ENCODE measurements around the gene RNF207.

RNF207 gene

DNA sequence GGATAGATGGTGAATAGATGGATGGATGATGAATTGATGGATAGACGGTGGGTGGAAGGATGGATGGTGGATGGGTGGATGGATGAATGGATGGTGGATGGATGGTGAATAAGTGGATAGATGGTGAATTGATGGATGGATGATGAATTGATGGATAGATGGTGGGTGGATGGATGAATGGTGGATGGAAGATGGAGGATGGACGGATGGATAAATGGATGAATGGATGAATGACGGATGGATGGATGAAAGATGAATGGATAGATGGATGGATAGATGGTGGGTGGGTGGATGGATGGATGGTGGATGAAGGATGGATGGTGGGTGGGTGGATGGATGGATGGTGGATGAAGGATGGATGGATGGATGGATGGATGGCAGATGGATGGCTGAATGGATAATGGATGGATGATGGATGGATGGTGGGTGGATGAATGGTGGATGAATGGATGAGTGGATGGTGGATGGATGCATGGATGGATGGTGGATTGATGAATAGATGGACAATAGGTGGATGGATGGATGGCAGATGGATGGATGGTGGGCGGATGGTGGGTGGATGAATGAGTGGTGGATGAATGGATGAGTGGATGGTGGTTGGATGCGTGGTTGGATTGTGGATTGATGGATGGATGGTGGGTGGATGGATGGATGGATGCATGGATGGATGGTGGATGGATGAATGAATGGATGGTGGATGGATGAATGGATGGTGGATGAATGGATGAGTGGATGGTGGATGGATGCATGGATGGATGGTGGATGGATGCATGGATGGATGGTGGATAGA lies 31.1 kb upstream of the RNF207 start:
- no peak overlapping the region for H3K4me3 ChIP-seq (ENCODE audit: low read depth in 1 of 2, low read length in 2 of 2)
- no peak overlapping the region for H3K9ac ChIP-seq (ENCODE audit: low read depth in 1 of 2, low read length in 2 of 2)
- H3K4me1 ChIP-seq (ENCODE audit: control insufficient read depth in 1 of 2, insufficient read depth in 2 of 2, low read length in 2 of 2), result peaks cover 0 to 4% of the 10 kb centered on the region in 2 donors
- no peaks in the 10 kb centered on the region for H3K36me3 ChIP-seq (ENCODE audit: control insufficient read depth in 1 of 2, insufficient read depth in 2 of 2, low read length in 2 of 2)
- H3K9me3 ChIP-seq (ENCODE audit: control insufficient read depth in 1 of 2, low read length in 2 of 2), result no peaks in the 10 kb centered on the region
- H3K27me3 ChIP-seq (ENCODE audit: control insufficient read depth in 1 of 2, insufficient read depth in 2 of 2, low read length in 2 of 2), result peaks cover 22 to 39% of the 10 kb centered on the region in 2 donors
- H3K27ac ChIP-seq (ENCODE audit: low read depth, low read length), result no peak overlapping the region

GRCh38 chr1:6175411-6175828 lies 30.5 kb upstream of the RNF207 start:
- Histone ChIP-seq H3K9me3 (ENCODE audit: control insufficient read depth in 1 of 2, low read length in 2 of 2) (no peaks in the 10 kb centered on the region), H3K36me3 (ENCODE audit: control insufficient read depth in 1 of 2, insufficient read depth in 2 of 2, low read length in 2 of 2) (no peaks in the 10 kb centered on the region), H3K27me3 (ENCODE audit: control insufficient read depth in 1 of 2, insufficient read depth in 2 of 2, low read length in 2 of 2) (peaks cover 22 to 39% of the 10 kb centered on the region in 2 donors), H3K9ac (ENCODE audit: low read depth in 1 of 2, low read length in 2 of 2) (no peak overlapping the region), H3K27ac (ENCODE audit: low read depth, low read length) (no peak overlapping the region), H3K4me1 (ENCODE audit: control insufficient read depth in 1 of 2, insufficient read depth in 2 of 2, low read length in 2 of 2) (peaks cover 0 to 4% of the 10 kb centered on the region in 2 donors), H3K4me3 (ENCODE audit: low read depth in 1 of 2, low read length in 2 of 2) (no peak overlapping the region)

DNA sequence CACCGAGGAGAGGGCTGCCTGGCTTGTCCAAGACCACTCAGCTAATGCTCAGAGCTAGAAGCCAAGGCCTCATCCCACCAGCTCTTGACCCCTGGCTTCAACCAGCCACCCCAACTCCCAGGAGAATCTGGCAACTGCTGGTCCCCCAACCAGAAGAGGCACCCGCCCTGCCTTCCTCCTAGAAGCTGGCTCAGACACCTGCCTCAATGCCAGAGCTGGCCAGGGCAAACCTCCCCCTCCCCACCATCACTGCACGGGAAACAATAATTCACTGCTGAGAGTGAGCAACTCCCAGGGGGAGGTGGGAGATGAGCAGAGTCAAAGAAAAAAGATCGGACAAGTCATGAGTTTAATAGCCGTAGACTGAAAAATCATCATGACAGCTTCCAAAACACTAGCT lies 29.1 kb upstream of the RNF207 start:
- Histone ChIP-seq H3K4me1 (ENCODE audit: control insufficient read depth in 1 of 2, insufficient read depth in 2 of 2, low read length in 2 of 2) (peaks cover 0 to 4% of the 10 kb centered on the region in 2 donors), H3K27me3 (ENCODE audit: control insufficient read depth in 1 of 2, insufficient read depth in 2 of 2, low read length in 2 of 2) (peaks cover 34 to 42% of the 10 kb centered on the region in 2 donors), H3K4me3 (ENCODE audit: low read depth in 1 of 2, low read length in 2 of 2) (no peak overlapping the region), H3K9me3 (ENCODE audit: control insufficient read depth in 1 of 2, low read length in 2 of 2) (no peaks in the 10 kb centered on the region), H3K27ac (ENCODE audit: low read depth, low read length) (no peak overlapping the region), H3K36me3 (ENCODE audit: control insufficient read depth in 1 of 2, insufficient read depth in 2 of 2, low read length in 2 of 2) (no peaks in the 10 kb centered on the region), H3K9ac (ENCODE audit: low read depth in 1 of 2, low read length in 2 of 2) (no peak overlapping the region)

DNA sequence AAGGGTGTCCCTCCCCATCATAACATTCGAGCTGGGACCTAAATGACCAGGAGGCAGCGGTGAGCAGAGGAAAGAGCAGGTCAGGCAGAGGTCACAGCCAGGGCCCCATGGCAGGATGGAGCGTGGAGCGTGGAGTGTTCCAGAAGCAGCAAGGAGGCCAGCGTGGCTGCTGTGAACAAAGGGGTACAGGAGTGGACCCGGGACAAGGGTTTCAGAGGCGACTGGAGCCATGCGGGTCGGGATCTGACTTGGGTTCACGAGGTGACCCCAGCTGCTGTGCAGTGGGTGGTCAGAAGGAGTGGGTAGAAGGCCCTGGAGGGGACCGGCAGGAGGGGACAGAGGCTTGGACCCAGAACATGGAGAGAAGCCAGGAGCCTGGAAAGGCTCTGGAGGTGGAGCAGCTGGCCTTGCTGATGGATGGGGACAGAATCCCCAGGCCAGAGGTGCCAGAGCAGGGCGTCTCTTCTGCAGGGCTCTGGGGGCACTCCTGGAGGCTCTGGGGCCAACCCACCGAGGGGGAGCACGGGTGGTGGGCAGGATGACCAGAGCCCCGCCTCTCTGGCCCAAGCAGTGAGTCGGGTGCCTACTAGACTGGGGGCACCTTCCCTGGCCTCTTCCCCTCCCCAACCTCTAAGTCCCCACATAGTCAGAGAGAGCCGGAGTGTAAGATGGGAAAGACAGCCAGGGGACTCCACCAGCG lies 28.1 kb upstream of the RNF207 start:
- Histone ChIP-seq H3K4me3 (ENCODE audit: low read depth in 1 of 2, low read length in 2 of 2) (no peak overlapping the region), H3K27me3 (ENCODE audit: control insufficient read depth in 1 of 2, insufficient read depth in 2 of 2, low read length in 2 of 2) (peaks cover 34 to 40% of the 10 kb centered on the region in 2 donors), H3K9me3 (ENCODE audit: control insufficient read depth in 1 of 2, low read length in 2 of 2) (no peaks in the 10 kb centered on the region), H3K9ac (ENCODE audit: low read depth in 1 of 2, low read length in 2 of 2) (no peak overlapping the region), H3K27ac (ENCODE audit: low read depth, low read length) (no peak overlapping the region), H3K36me3 (ENCODE audit: control insufficient read depth in 1 of 2, insufficient read depth in 2 of 2, low read length in 2 of 2) (no peaks in the 10 kb centered on the region), H3K4me1 (ENCODE audit: control insufficient read depth in 1 of 2, insufficient read depth in 2 of 2, low read length in 2 of 2) (peaks cover 0 to 4% of the 10 kb centered on the region in 2 donors)

GRCh38 chr1:6178751-6179563 lies 27.0 kb upstream of the RNF207 start:
- no peak overlapping the region for H3K27ac ChIP-seq (ENCODE audit: low read depth, low read length)
- no peaks in the 10 kb centered on the region for H3K9me3 ChIP-seq (ENCODE audit: control insufficient read depth in 1 of 2, low read length in 2 of 2)
- peaks cover 0 to 4% of the 10 kb centered on the region in 2 donors for H3K4me1 ChIP-seq (ENCODE audit: control insufficient read depth in 1 of 2, insufficient read depth in 2 of 2, low read length in 2 of 2)
- peaks cover 34 to 40% of the 10 kb centered on the region in 2 donors for H3K27me3 ChIP-seq (ENCODE audit: control insufficient read depth in 1 of 2, insufficient read depth in 2 of 2, low read length in 2 of 2)
- no peak overlapping the region for H3K4me3 ChIP-seq (ENCODE audit: low read depth in 1 of 2, low read length in 2 of 2)
- H3K9ac ChIP-seq (ENCODE audit: low read depth in 1 of 2, low read length in 2 of 2), result no peak overlapping the region
- no peaks in the 10 kb centered on the region for H3K36me3 ChIP-seq (ENCODE audit: control insufficient read depth in 1 of 2, insufficient read depth in 2 of 2, low read length in 2 of 2)

GRCh38 chr1:6179564-6180175 lies 26.2 kb upstream of the RNF207 start:
- H3K4me1 ChIP-seq (ENCODE audit: control insufficient read depth in 1 of 2, insufficient read depth in 2 of 2, low read length in 2 of 2), result peaks cover 0 to 4% of the 10 kb centered on the region in 2 donors
- no peaks in the 10 kb centered on the region for H3K36me3 ChIP-seq (ENCODE audit: control insufficient read depth in 1 of 2, insufficient read depth in 2 of 2, low read length in 2 of 2)
- peaks cover 34 to 40% of the 10 kb centered on the region in 2 donors for H3K27me3 ChIP-seq (ENCODE audit: control insufficient read depth in 1 of 2, insufficient read depth in 2 of 2, low read length in 2 of 2)
- H3K27ac ChIP-seq (ENCODE audit: low read depth, low read length), result no peak overlapping the region
- no peak overlapping the region for H3K9ac ChIP-seq (ENCODE audit: low read depth in 1 of 2, low read length in 2 of 2)
- no peak overlapping the region for H3K4me3 ChIP-seq (ENCODE audit: low read depth in 1 of 2, low read length in 2 of 2)
- H3K9me3 ChIP-seq (ENCODE audit: control insufficient read depth in 1 of 2, low read length in 2 of 2), result no peaks in the 10 kb centered on the region

- peaks cover 34 to 40% of the 10 kb centered on the region in 2 donors for H3K27me3 ChIP-seq (ENCODE audit: control insufficient read depth in 1 of 2, insufficient read depth in 2 of 2, low read length in 2 of 2)
- H3K9ac ChIP-seq (ENCODE audit: low read depth in 1 of 2, low read length in 2 of 2), result no peak within 1 kb of the TSS
- H3K9me3 ChIP-seq (ENCODE audit: control insufficient read depth in 1 of 2, low read length in 2 of 2), result no peaks in the 10 kb centered on the region
- peaks cover 1 to 3% of the 10 kb centered on the region in 2 donors for H3K36me3 ChIP-seq (ENCODE audit: control insufficient read depth in 1 of 2, insufficient read depth in 2 of 2, low read length in 2 of 2)
- H3K27ac ChIP-seq (ENCODE audit: low read depth, low read length), result no peak within 1 kb of the TSS
- no peak within 1 kb of the TSS for H3K4me3 ChIP-seq (ENCODE audit: low read depth in 1 of 2, low read length in 2 of 2)
- peaks cover 0 to 4% of the 10 kb centered on the region in 2 donors for H3K4me1 ChIP-seq (ENCODE audit: control insufficient read depth in 1 of 2, insufficient read depth in 2 of 2, low read length in 2 of 2)
These were observed 25.6 kb upstream of the RNF207 start, which contains the start of gene CHD5 for GRCh38 chr1:6180268-6180706. Gene CHD5, minus strand, starts transcription at chr1:6180321. Its CDS starts 298 bp downstream, at chr1:6180023.

DNA sequence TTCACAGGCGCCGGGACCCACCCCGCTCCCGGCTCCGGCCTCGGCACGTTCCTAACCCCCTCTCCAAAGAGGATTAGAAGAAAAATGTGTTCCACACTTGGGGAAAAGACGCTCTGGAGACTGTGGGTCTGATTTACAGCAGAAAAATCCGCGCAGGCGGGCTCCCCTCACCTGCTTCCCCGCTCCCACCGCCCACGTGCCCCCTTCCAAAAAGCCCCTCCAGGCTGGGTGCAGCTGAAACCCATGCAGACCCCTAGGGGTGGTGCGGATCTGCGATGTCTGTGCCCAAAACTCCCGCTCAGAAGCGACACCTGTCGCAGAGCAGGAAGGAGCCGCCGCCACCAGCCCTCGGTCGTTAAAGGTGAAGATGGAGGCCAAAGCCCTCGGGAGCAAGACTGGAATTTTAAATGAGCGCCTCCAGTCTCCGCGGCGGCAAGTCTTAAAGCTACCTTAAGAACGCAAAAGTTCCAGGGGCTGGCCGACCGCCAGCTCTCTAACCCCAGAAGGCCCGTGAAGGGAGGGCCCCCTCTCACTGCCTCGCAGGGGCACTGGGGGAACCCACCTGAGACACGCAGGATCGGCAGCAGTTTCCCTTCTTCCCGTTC lies 25.1 kb upstream of the RNF207 start:
- Histone ChIP-seq H3K4me3 (ENCODE audit: low read depth in 1 of 2, low read length in 2 of 2) (no peak overlapping the region), H3K4me1 (ENCODE audit: control insufficient read depth in 1 of 2, insufficient read depth in 2 of 2, low read length in 2 of 2) (peaks cover 0 to 4% of the 10 kb centered on the region in 2 donors), H3K27ac (ENCODE audit: low read depth, low read length) (no peak overlapping the region), H3K36me3 (ENCODE audit: control insufficient read depth in 1 of 2, insufficient read depth in 2 of 2, low read length in 2 of 2) (peaks cover 6 to 8% of the 10 kb centered on the region in 2 donors), H3K27me3 (ENCODE audit: control insufficient read depth in 1 of 2, insufficient read depth in 2 of 2, low read length in 2 of 2) (peaks cover 34 to 40% of the 10 kb centered on the region in 2 donors), H3K9me3 (ENCODE audit: control insufficient read depth in 1 of 2, low read length in 2 of 2) (no peaks in the 10 kb centered on the region), H3K9ac (ENCODE audit: low read depth in 1 of 2, low read length in 2 of 2) (no peak overlapping the region)

DNA sequence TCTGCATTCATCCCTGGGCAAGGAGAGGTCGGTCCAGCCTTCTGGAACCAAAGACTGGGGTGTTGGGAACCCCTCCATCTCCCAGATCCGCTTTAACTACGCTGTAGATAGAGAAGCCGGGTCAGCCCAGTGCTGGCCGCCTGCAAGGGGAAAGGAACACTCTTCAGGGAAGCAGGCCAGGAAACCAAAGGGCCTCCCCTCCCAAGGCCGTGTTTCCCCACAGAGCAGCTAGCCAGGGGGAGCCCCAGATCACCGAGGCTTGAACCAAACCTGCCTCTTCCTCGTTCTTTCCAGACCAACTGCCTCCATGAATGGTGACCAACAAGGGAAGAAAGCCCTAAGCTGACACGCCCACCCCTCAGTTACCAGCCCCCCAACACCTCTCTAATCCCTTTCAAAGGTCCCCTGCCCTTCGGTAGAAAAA lies 24.6 kb upstream of the RNF207 start:
- Histone ChIP-seq H3K36me3 (ENCODE audit: control insufficient read depth in 1 of 2, insufficient read depth in 2 of 2, low read length in 2 of 2) (peaks cover 8 to 11% of the 10 kb centered on the region in 2 donors), H3K27ac (ENCODE audit: low read depth, low read length) (no peak overlapping the region), H3K4me1 (ENCODE audit: control insufficient read depth in 1 of 2, insufficient read depth in 2 of 2, low read length in 2 of 2) (peaks cover 0 to 4% of the 10 kb centered on the region in 2 donors), H3K9me3 (ENCODE audit: control insufficient read depth in 1 of 2, low read length in 2 of 2) (no peaks in the 10 kb centered on the region), H3K4me3 (ENCODE audit: low read depth in 1 of 2, low read length in 2 of 2) (no peak overlapping the region), H3K27me3 (ENCODE audit: control insufficient read depth in 1 of 2, insufficient read depth in 2 of 2, low read length in 2 of 2) (peaks cover 34 to 38% of the 10 kb centered on the region in 2 donors), H3K9ac (ENCODE audit: low read depth in 1 of 2, low read length in 2 of 2) (no peak overlapping the region)

Measured in duodenal mucosa (tissue), 2 donors.